LNCAP (cell line): ENCODE data around the gene TRAF3IP1.

Experiments
- CTCF ChIP-seq: fragments of 450-650 bp; IDR thresholded peaks from 2 replicates; pipeline ENCODE4 v1.5.1; 2017; ENCODE audit warnings: mild to moderate bottlenecking

Gene TRAF3IP1

GRCh38 chr2:238378230-238379095, 58.1 kb downstream of the TRAF3IP1 start:
- TF ChIP-seq CTCF = no peak

DNA sequence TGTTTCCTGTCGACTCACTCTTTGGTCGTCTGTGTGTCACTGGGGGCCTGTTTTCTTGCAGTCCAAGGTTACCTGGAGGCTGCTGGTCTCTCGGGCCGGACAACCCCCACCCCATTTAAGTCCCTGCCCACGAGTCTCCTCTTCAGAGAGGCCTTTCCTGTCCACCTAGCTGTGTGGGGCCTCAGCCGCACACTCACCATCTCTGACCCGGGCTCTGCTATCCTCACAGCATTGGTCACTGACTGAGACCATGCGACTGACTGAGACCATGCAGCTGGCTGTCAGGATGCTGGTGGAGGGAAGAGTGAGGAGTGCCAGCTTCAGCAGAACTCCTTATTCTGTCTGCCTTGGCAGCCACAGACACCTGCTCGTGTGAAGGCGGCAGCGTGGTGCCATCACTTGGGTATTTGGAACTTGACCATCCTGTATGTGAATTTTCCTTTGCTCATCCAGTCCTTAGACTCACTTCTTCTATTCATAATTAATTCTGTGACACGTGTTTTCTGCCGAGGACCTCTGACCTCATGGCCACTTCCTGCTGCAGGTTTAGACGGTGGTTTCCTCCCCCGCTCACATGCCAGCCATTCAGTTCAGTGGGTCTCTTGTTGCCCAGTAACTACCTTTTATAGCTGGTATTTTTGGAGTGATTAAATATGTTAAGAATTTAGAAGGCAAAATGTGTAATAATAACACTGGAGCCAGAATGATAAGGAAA, 58.9 kb downstream of the TRAF3IP1 start:
- TF ChIP-seq CTCF = no peak

- no peak for TF ChIP-seq CTCF
These were observed 60.0 kb downstream of the TRAF3IP1 start for GRCh38 chr2:238380336-238380735.

DNA sequence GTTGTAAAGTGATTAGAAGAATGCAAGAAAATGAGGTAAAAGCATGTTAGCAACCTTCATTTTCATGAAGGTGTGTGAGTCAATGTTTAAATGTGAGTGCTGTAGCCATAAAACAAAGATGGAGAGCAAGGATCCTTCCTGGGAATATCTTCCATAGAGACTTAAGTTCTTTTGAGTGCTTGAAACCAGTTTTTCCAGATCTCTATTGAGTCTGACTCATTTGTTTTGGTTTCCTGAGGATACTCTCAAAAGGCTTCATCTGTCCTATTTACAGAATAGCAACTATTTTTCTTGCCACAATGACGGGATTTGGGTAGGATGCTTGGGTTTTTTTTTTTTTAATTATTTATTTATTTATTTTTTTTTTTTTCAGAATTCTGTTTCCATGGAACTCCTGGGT, 60.5 kb downstream of the TRAF3IP1 start:
- TF ChIP-seq CTCF = no peak

GRCh38 chr2:238381341-238382115, 61.2 kb downstream of the TRAF3IP1 start:
- TF ChIP-seq CTCF = no peak

DNA sequence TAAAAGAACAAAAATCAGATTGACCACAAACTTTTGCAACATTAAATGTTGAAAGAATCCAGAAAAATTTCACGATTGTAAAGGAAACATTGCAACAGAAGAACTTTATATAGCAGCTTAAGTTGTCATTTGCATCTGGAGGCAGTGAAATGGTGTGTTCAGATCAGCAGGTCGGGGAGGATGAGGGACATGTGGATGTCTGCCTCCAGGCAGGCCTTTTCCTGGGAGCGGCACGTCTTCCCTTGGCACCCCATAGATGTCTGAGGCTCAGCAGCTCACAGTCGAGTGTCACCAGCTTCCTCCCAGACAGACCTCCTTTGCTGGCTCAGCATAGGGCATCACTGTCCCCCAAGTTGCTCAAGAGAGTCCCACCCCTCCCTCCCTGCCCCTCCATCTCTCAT, 62.1 kb downstream of the TRAF3IP1 start:
- TF ChIP-seq CTCF = no peak

DNA sequence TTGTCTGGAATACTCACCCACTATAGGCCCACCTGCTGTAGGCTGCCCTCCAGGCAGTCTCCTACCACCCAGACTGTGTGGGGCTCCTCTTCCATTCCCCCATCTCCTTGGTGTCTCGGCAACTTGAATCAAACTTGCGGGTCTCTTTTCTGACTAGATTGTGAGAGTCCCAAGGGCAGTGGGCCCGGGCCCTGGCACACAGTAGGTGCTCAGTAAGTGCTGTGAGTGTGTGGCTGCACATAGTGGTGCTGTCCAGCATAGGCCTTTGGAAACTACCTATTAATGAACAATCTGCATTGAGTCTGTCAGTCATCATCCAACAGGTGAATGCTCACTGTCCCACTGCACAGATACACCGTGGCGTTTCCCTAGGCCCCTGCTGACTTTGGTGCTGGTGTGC, 62.8 kb downstream of the TRAF3IP1 start:
- TF ChIP-seq CTCF = no peak
